Activated naive CD4-positive, alpha-beta T cell treated with Interleukin-2 at 50 U/mL for 16 hours (primary cell): ENCODE results near the gene PRTN3.
"Not testable (repeated sequence)": the region's sequence is repeated elsewhere in the genome, so short reads cannot be mapped to it uniquely, and the experiment has no call there.

Source experiments
- DNase-seq: peaks from one replicate; pipeline ENCODE4 v3.0.0-alpha.2; 2020

Gene PRTN3

DNA sequence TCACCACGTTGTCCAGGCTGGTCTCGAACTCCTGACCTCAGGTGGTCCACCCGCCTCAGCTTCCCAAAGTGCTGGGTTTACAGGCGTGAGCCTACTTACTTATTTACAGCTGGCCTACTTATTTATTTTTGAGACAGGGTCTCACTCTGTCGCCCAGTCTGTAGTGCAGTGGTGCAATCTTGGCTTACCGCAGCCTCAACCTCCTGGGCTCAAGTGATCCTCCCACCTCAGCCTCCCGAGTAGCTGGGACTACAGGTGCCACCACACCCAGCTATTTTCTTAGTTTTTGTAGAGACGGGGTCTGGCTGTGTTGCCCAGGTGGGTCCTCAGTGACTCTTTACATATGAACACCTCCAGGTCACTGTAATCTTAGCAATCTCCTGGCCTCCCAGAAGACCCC, 8.4 kb downstream of the PRTN3 start:
- not testable (repeated sequence) for DNase-seq

DNA sequence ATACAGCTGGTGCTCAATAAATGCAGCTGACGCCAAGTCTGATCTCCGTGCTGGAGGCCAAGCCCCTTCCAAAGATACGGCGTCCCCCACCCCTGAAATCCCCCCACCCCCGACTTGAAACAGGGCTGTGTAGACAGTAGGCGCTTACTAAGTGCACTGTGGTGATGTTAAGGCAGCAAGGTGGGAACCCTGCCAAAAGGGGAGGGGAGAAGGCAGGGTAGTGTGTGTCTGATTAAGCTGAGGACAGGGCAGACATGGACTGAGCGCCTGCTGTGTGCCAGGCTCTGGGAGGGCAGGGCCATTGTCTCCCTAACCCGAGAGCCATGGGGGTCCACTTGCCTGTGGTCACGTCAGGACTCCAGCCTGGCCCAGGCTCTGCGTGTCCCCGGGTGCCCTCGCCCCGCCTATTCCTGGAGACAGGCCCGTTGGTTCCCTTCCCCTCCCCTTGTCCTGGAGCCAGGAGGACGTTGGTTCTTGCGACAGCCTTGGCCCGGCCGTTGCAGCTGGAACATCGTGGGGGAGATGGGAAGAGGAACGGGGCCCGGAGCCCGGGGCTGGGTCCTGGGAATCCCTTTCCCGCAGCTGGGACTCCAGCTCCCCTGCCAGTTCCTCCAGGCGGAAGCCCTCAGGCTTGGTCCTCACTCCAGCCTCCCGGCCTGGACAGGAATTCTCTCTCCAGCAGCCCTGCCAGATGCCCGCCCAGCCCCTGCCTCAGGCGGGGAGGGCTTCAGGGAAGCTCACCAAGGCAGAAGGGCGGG, 9.6 kb downstream of the PRTN3 start:
- no peak for DNase-seq

DNA sequence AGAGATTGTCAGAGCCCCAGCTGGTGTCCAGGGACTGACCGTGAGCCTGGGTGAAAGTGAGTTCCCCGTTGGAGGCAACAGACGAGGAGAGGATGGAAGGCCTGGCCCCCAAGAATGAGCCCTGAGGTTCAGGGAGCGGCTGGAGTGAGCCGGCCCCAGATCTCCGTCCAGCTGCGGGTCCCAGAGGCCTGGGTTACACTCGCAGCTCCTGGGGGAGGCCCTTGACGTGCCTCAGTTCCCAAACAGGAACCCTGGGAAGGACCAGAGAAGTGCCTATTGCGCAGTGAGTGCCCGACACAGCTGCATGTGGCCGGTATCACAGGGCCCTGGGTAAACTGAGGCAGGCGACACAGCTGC, 10.2 kb downstream of the PRTN3 start:
- DNase-seq: no peak

DNA sequence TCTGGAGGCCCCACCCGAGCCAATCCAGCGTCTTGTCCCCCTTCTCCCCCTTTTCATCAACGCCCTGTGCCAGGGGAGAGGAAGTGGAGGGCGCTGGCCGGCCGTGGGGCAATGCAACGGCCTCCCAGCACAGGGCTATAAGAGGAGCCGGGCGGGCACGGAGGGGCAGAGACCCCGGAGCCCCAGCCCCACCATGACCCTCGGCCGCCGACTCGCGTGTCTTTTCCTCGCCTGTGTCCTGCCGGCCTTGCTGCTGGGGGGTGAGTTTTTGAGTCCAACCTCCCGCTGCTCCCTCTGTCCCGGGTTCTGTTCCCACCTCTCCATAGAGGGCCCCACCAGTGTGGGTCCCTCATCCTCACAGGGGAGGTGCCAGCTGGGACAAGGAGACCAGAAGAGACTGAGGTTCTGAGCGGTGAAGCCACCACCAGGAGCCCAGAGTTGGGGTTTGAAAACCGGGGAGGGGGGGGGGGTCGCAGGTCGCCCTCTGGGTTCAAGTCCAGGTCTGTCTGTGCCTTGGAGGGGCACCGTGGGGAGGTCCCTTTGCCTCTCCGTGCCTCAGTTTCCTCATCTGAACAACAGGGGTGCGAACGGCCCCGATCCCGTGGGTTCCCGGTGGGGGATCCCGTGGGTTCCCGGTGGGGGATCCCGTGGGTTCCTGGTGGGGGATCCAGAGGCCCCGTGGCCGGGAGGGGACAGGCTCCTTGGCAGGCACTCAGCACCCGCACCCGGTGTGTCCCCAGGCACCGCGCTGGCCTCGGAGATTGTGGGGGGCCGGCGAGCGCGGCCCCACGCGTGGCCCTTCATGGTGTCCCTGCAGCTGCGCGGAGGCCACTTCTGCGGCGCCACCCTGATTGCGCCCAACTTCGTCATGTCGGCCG, 11.6 kb downstream of the PRTN3 start, which contains the start of gene ELANE:
Gene ELANE (plus strand): TSS at position 168 of the 878 bp plus-strand sequence. CDS start 26 bp downstream, at position 194.
- no peak for DNase-seq

DNA sequence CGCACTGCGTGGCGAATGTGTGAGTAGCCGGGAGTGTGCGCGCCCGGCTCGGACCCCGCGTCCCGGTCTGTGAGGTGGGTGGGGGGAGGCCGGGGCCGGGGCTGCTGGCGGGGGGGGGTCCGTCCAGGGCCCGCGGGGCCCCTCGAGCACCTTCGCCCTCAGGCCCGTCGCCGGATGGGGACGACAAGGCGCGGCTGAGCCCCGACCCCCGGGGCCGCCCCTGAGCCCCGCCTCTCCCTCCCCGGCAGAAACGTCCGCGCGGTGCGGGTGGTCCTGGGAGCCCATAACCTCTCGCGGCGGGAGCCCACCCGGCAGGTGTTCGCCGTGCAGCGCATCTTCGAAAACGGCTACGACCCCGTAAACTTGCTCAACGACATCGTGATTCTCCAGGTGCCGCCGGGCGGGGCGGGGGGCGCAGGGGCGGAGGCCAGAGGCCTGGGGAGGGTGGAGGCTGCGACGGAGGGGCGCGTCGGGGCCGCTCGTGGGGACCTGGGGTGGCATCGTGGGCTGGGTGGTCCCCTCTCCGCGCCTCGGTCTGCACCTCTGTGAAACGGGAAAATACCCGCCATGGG, 12.3 kb downstream of the PRTN3 start:
- DNase-seq: no peak

DNA sequence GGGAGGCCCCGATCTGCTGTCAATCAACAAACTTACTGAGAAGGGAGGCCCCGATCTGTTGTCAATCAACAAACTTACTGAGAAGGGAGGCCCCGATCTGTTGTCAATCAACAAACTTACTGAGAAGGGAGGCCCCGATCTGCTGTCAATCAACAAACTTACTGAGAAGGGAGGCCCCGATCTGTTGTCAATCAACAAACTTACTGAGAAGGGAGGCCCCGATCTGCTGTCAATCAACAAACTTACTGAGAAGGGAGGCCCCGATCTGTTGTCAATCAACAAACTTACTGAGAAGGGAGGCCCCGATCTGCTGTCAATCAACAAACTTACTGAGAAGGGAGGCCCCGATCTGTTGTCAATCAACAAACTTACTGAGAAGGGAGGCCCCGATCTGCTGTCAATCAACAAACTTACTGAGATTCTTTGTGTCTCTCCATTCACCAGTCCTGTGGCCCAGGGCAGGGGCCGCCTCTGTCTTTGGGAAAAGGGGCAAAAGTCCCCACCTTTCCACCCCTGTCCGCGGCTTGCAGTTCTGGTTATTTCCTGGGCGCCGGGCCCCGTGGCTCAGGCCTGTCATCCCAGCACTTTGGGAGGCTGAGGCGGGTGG, 12.9 kb downstream of the PRTN3 start:
- not testable (repeated sequence) for DNase-seq

DNA sequence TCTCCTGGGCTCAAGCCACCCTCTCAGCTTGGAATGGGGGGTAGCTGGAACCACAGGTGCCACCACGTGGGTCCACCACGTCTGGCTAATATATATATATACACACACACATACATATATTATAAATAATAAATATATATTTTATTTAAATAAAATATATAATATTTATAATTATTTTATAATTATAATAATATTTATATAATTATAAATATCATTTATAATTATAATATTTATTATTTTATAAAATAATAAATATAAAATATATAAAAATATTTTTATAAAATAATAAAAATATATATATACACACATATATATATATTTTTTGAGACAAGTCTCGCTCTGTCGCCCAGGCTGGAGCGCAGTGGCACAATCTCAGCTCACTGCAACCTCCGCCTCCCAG, 13.8 kb downstream of the PRTN3 start:
- DNase-seq: no peak

DNA sequence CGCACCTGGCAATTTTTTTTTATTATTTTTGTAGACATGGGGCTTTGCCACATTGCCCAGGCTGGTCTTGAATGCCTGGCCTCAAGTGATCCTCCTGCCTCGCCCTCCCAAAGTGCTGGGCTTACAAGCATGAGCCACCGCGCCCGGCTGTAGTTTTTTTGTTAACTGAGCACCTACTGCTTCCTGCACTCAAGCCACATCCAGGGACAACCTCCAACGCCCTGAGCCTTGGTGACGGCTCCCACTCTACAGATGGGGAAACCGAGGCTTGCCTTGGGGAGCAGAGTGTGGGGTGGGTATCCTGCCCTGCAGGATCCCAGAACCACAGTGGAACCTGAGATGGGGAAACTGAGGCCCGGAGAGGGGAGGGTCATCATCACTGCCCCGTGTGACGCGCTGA, 14.3 kb downstream of the PRTN3 start:
- no peak for DNase-seq

DNA sequence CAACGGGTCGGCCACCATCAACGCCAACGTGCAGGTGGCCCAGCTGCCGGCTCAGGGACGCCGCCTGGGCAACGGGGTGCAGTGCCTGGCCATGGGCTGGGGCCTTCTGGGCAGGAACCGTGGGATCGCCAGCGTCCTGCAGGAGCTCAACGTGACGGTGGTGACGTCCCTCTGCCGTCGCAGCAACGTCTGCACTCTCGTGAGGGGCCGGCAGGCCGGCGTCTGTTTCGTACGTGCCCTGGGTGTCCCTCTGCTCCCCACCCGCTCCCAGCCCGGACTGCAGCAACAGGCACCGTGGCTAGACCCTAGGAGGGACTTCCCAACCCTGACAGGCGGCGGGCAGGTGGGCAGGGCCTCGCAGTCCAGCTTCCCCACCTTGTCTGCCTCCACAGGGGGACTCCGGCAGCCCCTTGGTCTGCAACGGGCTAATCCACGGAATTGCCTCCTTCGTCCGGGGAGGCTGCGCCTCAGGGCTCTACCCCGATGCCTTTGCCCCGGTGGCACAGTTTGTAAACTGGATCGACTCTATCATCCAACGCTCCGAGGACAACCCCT, 14.8 kb downstream of the PRTN3 start:
- DNase-seq: no peak

DNA sequence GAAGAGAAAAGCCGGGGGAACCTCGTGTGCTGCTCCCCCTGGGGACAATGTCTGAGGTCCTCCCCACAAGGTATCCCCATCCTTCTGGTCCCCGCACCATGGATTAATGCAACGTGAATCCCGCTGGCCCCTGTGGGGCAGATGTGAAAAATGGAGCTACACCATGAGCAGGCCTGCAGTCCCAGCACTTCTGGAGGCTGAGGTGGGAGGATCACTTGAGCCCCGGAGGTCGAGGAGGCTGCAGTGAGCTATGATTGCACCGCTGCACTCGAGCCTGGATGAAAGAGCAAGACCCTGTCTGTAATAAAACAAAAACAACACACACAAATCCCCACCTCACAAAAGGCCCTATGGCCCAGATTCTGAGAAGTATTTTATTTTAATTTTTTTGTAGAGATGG, 17.5 kb downstream of the PRTN3 start:
- no peak for DNase-seq

DNA sequence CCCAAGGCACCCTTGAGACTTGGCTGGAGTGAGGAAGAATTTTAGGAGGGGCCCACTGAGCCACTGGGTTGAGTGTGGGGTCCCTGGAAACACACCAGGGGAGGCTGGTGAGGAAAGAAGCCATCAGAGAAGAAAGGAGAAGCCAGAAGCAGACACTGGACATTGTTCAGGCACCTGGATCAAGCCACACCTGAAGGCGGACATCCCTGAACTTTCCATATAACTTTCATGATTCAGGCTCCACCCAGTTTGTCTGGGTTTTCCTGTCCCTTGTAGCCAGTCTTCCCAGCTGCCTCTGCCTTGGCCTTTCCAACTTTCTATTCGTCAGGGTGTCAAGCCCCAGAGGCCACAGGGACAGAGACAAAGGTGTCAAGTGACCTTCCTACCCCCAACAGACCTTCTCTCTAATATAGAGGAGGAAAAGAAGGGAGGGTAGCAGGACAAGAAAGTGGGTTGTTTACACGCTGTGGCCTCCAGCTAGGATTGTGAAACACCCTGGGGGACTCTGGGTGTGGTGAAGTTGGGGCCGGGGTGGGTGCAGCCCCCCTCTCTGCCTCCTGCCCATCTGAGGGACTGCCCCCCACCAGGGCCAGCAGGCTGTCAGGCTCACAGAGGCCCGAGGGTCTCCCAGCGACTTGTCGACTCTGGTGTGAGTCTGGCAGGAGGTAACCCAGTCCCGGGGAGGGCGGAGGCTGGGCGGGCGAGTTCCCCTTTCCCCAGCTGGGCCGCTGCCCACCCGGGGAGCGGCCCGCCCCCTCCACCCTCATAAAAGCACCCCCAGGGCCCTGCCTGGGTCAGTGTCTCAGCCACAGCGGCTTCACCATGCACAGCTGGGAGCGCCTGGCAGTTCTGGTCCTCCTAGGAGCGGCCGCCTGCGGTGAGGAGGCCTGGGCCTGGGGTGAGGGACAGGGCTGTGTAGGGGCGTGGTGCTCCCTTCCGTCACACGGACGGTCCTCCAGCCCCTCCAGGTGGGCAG, 18.4 kb downstream of the PRTN3 start, which contains the start of gene CFD:
Gene CFD (plus strand): TSS at position 797 of the 976 bp plus-strand sequence. CDS start 26 bp downstream, at position 823.
- DNase-seq: no peak

DNA sequence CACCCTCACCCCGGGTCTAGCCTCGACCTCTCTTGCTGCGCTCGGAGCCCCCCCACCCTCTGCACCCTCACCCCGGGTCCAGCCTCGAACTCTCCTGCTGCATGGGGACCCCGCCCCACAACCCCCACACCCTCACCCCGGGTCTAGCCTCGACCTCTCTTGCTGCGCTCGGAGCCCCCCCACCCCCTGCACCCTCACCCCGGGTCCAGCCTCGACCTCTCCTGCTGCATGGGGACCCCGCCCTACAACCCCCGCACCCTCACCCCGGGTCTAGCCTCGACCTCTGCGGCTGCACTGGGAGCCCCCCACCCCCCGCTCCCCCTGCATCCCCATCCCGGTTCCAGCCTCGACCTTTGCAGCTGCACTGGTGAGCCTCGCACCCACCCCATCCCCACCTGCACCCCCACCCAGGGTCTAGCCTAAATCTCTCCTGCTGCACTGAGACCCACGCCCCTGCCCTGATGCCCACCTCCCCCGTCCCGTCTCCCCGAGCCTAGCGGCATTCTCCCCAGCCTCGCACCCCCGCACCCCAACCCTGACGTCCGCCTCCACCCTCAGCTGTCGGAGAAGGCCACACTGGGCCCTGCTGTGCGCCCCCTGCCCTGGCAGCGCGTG, 20.4 kb downstream of the PRTN3 start:
- no peak for DNase-seq

DNA sequence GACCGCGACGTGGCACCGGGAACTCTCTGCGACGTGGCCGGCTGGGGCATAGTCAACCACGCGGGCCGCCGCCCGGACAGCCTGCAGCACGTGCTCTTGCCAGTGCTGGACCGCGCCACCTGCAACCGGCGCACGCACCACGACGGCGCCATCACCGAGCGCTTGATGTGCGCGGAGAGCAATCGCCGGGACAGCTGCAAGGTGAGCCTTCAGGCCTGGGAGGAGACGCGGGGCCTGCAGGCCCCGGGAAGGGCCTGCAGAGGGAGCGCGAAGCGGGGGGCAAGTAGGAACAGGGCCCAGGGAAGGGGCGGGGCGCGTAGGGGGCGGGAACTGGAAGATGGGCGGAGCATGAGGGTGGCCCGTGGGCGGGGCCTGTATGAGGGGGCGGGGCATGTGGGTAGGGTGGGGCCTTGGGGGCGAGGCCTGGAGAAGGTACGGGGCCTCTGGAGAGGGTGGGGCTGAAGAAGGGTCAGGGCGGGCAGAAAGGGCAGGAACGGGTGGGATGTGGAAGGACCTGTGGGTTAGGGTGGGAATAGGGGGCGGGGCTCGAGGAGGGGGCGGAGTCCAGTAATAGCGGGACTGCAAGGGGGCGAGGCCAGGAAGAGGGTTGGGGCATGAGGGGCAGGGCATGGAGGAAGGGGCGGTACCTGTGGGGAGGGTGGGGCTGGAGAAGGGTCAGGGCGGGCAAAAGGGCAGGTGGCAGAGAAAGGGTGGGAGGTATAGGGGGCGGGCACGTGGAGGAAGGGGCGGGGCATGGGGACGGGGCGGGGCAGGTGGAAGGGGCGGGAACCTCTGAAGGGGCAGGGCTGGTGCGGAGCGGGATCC, 21.2 kb downstream of the PRTN3 start:
- DNase-seq: peak; percentile 61

DNA sequence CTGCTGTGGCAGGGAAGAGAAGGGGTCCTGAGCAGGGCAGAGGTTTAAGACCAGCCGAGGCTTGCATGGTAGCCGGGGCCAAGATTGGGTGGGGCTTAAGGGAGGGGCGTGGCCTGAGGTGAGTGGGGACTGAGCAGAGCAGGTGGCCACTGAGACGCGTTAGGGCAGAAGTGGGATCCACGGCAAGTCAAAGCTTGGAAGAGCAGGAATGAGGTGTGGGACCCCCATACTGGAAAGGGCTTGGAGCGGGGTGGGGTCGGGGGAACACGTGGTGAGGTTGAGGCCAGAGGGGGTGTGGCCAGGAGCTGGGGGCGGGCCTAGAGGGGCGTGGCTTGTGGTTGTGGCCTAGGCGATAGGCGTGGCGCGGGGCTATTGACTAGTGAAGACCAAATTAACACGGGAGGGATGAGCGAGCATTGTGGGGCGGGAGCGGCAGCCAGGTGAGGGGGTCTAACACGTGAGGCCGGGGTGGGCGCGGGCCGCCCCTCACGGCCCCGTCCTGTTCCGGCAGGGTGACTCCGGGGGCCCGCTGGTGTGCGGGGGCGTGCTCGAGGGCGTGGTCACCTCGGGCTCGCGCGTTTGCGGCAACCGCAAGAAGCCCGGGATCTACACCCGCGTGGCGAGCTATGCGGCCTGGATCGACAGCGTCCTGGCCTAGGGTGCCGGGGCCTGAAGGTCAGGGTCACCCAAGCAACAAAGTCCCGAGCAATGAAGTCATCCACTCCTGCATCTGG, 21.9 kb downstream of the PRTN3 start:
- peak; percentile 81 for DNase-seq

DNA sequence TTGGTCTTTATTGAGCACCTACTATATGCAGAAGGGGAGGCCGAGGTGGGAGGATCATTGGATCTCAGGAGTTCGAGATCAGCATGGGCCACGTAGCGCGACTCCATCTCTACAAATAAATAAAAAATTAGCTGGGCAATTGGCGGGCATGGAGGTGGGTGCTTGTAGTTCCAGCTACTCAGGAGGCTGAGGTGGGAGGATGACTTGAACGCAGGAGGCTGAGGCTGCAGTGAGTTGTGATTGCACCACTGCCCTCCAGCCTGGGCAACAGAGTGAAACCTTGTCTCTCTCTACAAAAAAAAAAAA, 22.5 kb downstream of the PRTN3 start:
- DNase-seq: no peak

DNA sequence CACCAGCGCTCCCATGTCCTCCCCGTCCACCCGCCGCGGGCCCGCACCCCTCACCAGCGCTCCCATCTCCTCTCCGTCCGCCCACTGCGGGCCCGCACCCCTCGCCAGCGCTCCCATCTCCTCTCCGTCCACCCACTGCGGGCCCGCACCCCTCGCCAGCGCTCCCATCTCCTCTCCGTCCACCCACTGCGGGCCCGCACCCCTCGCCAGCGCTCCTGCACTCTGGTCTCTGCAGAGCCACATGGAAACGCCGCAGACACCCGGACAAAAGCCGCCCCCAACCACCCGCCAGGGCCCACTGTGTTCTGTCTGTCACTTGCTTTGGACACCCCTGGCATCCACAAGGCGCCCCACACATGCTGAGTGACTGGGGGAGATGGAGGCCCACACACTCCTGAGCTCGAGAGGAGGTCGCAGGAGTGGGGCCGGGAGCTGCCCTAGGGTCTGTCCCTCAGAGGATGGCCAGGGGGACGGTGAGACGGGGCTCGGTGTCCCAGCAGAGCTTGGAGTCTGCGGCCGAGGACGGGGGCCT, 26.0 kb downstream of the PRTN3 start:
- no peak for DNase-seq

DNA sequence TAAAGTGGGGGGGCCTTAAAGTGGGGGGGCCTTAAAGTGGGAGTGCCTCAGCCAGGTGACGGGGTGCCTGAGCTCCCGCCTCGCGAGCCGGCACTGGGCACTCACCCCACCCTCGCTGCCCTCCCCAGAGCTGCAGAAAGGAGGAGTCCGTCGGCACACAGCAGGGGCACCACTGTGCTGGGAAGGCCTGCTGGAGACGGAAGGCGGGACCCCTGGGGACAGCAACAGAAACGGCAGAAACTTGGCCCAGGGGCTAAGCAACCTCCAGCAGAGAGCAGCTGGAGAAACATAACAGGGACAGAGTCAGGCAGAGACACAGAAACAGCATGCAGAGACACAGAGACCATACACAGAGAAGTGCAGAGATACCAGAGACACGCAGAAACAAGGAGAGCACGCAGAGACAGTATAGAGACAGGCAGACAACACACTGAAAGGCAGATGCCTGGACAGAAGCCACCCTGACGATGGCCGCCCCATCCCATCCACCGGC, 26.5 kb downstream of the PRTN3 start:
- no peak for DNase-seq

DNA sequence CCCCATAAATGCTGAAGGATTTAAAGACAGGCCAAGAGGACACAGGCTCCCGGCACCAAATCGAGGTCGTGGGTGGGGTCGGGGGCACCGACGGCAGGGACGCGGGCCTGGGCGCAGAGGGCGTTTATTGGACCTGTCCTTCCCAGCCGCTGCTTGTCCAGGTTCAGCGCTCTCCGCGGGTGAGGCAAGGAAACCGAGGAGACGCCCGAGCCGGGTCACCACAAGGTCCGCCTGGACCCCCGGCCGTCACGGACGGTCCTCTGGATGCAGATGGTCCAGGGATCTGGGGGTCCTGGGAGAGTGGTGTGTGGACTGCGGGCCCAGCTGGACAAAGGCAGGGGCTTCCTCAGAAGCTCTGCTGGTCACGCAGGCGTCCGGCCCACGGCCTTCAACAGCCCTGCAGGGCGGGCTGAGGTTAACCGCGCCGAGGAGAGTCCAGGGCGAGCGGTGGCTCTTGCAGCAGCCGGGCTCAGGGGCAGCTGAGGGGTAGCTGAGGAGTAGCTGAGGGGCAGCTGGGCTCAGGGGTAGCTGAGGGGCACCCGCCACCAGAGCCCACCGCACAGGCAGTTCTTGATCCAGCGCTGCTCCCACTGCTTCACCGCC, 27.2 kb downstream of the PRTN3 start:
- DNase-seq: no peak
